GM21528 (cell line): ENCODE results near the gene UGDH.
"Not testable (repeated sequence)": the region's sequence is repeated elsewhere in the genome, so short reads cannot be mapped to it uniquely, and the experiment has no call there.

Experiments
- ATAC-seq: cut with Tn5 transposase; IDR thresholded peaks from one replicate; pipeline ENCODE4 v1.9.1; 2021; ENCODE audit warnings: mild to moderate bottlenecking, moderate library complexity; ENCODE audit not compliant: unreplicated experiment, low FRiP score

Gene UGDH

GRCh38 chr4:39530682-39531081 lies 3.4 kb upstream of the UGDH start:
- no peak for ATAC-seq

GRCh38 chr4:39529534-39529933 lies 2.3 kb upstream of the UGDH start:
- no peak for ATAC-seq

GRCh38 chr4:39528061-39528465 lies 824 bp upstream of the UGDH start:
- no peak for ATAC-seq

GRCh38 chr4:39526765-39527295 lies 409 bp downstream of the UGDH start:
- ATAC-seq: peak; percentile 1

GRCh38 chr4:39525822-39526690 lies 1.2 kb downstream of the UGDH start:
- ATAC-seq: no peak

- no peak for ATAC-seq
Observed at GRCh38 chr4:39524161-39524957, 2.9 kb downstream of the UGDH start.

GRCh38 chr4:39522068-39522467 lies 5.2 kb downstream of the UGDH start:
- no peak for ATAC-seq

- ATAC-seq: no peak
Observed at GRCh38 chr4:39521253-39521919, 5.9 kb downstream of the UGDH start.

GRCh38 chr4:39518484-39518883 lies 8.8 kb downstream of the UGDH start:
- no peak for ATAC-seq

- no peak for ATAC-seq
Observed at GRCh38 chr4:39516407-39516966, 10.8 kb downstream of the UGDH start.

- ATAC-seq: not testable (repeated sequence)
Observed at GRCh38 chr4:39515669-39516401, 11.4 kb downstream of the UGDH start.

- ATAC-seq: no peak
Observed at GRCh38 chr4:39514888-39515401, 12.3 kb downstream of the UGDH start.

- ATAC-seq: not testable (repeated sequence)
Observed at GRCh38 chr4:39514266-39514665, 13.0 kb downstream of the UGDH start.

GRCh38 chr4:39510348-39510929 lies 16.8 kb downstream of the UGDH start:
- no peak for ATAC-seq

GRCh38 chr4:39505581-39505980 lies 21.7 kb downstream of the UGDH start:
- ATAC-seq: no peak

- ATAC-seq: no peak
Observed at GRCh38 chr4:39504538-39504937, 22.7 kb downstream of the UGDH start.

- not testable (repeated sequence) for ATAC-seq
Observed at GRCh38 chr4:39502664-39503035, 24.6 kb downstream of the UGDH start.

GRCh38 chr4:39502019-39502663 lies 25.1 kb downstream of the UGDH start:
- ATAC-seq: no peak

- ATAC-seq: no peak
Observed at GRCh38 chr4:39498727-39499020, 28.6 kb downstream of the UGDH start.
